ENCODE results near the gene TEAD1.

GRCh38 chr11:12668166-12668565 is 6.1 kb upstream of the TEAD1 start:
- no peak for TF ChIP-seq CTCF (IDR thresholded peaks at IDR 0.05; ENCODE audit: low read length)
- no peak for TF ChIP-seq EZH2 (optimal IDR thresholded peaks at IDR 0.05; ENCODE audit: low read depth, low read length)
